ENCODE measurements around the gene DENND4B. TPM values are rescaled to one million over a fixed set of nuclear protein-coding genes. Genes with fewer than 3 reads are reported as not detected.

Gene DENND4B
- total RNA-seq, 2 experiments from 2014 or later: 147 to 173 TPM

Small RNA genes lying within 50 kb of the gene (microRNA-seq; reads per million reads assigned to microRNA genes)
- gene MIR6737: not detected

Other genes starting within 250 kb of the DENND4B start
- gene INTS3, start 218.7 kb downstream of the DENND4B start, total RNA-seq: 10 to 100 TPM; 50.2 to 51.5 TPM
- 10 to 100 TPM; 39.8 to 43.0 TPM for gene SLC27A3, start 171.3 kb downstream of the DENND4B start, total RNA-seq
- 10 to 100 TPM; 72.5 to 77.9 TPM for gene GATAD2B, start 23.7 kb downstream of the DENND4B start, total RNA-seq
- 10 to 100 TPM; 86.3 to 98.5 TPM for gene CRTC2, start 11.9 kb upstream of the DENND4B start, total RNA-seq
- gene SLC39A1, start 16.8 kb upstream of the DENND4B start, total RNA-seq: 10 to 100 TPM; 38.1 to 48.0 TPM
- gene CREB3L4, start 21.2 kb upstream of the DENND4B start, total RNA-seq: 1 to 10 TPM; 6.3 to 8.5 TPM
- gene JTB, start 31.0 kb upstream of the DENND4B start, total RNA-seq: 100 to 1,000 TPM; 127 to 156 TPM
- 1 to 10 TPM; 4.2 to 6.3 TPM for gene RAB13, start 39.6 kb upstream of the DENND4B start, total RNA-seq
- gene RPS27, start 44.0 kb upstream of the DENND4B start, total RNA-seq: 1,000 to 10,000 TPM; 1,223 to 1,678 TPM
- gene NUP210L, start 208.4 kb upstream of the DENND4B start, total RNA-seq: under 1 TPM in 1 of 2 experiments, not detected in 1; 0.09 TPM
- gene TPM3, start 245.4 kb upstream of the DENND4B start, total RNA-seq: 100 to 1,000 TPM; 678 to 780 TPM